ENCODE data around the gene SESN2. TPM values are rescaled to one million over a fixed set of nuclear protein-coding genes. Genes with fewer than 3 reads are reported as not detected.

The SESN2 gene
- total and polyA plus RNA-seq, 2 donors (not counting 1 experiment from before 2014, with no cell fraction given) = 4.5 to 5.4 TPM

- POLR2A ChIA-PET = no interaction called here
- CTCF ChIA-PET = no interaction called here
- Mint-ChIP-seq H3K27ac (no peak overlapping the region), H3K27me3 (peaks cover 3% of the 10 kb centered on the region), H3K4me1 (peaks cover 13% of the 10 kb centered on the region), H3K4me3 (no peak overlapping the region), H3K9me3 (ENCODE audit: insufficient read depth) (no peaks in the 10 kb centered on the region)
- WGBS (ENCODE audit: insufficient coverage) = 100% methylated on average over 1 of the region's 3 CpGs
- intact Hi-C loops (cut with micrococcal nuclease) = no loop called here
- no peak overlapping the region for H2AFZ ChIP-seq (ENCODE audit: insufficient read depth, low read depth, low read length, poor library complexity, severe bottlenecking)
- no peak overlapping the region for H3K9ac ChIP-seq (ENCODE audit: low read length)
- TF ChIP-seq EZH2 (IDR thresholded peaks at IDR 0.05; ENCODE audit: borderline replicate concordance, insufficient read depth, low read depth, low read length, poor library complexity, severe bottlenecking) (no peak), CTCF (IDR thresholded peaks at IDR 0.05) (no peak)
- peaks cover 0 to under 1% (median 0%) of the 10 kb centered on the region in 3 donors for H3K9me3 ChIP-seq (ENCODE audit: control extremely low read depth in 1 of 3, control insufficient read depth in 2 of 3, insufficient read depth in 1 of 3, low read length in 2 of 3)
- H3K79me2 ChIP-seq (ENCODE audit: control insufficient read depth, insufficient read depth, low read length) = no peaks in the 10 kb centered on the region
- DNase-seq (no peak), ATAC-seq (ENCODE audit: low read depth) (no peak)
- no peak overlapping the region for H3K4me3 ChIP-seq (ENCODE audit: control extremely low read depth in 1 of 5, extremely low read depth in 1 of 5, insufficient read depth in 1 of 5, low read depth in 2 of 5, low read length in 4 of 5)
- H3K27ac ChIP-seq (ENCODE audit: low read length in 2 of 2) = no peak overlapping the region
- no peaks in the 10 kb centered on the region for H4K20me1 ChIP-seq (ENCODE audit: control insufficient read depth, insufficient read depth, low read length, poor library complexity, severe bottlenecking)
- no peaks in the 10 kb centered on the region for H3K27me3 ChIP-seq (replicated peaks in 1 of 4; ENCODE audit: control extremely low read depth in 1 of 4, control insufficient read depth in 3 of 4, insufficient read depth in 4 of 4, low read length in 3 of 4)
- peaks cover 11 to 13% of the 10 kb centered on the region in 2 donors for H3K4me1 ChIP-seq (ENCODE audit: control insufficient read depth in 2 of 2, insufficient read depth in 2 of 2, low read length in 2 of 2)
- H3K36me3 ChIP-seq (replicated peaks in 1 of 2; ENCODE audit: control extremely low read depth in 1 of 2, control insufficient read depth in 1 of 2, extremely low read depth in 1 of 2, insufficient read depth in 2 of 2, low read length in 1 of 2) = no peaks in the 10 kb centered on the region
- no peak overlapping the region for H3K4me2 ChIP-seq (replicated peaks; ENCODE audit: low read depth, low read length, poor library complexity, severe bottlenecking)
Observed at GRCh38 chr1:28322194-28322593, 62.9 kb downstream of the SESN2 start.

GRCh38 chr1:28323720-28324119 lies 64.4 kb downstream of the SESN2 start:
- intact Hi-C loops (cut with micrococcal nuclease) = no loop called here
- ChIA-PET CTCF (no interaction called here), POLR2A (no interaction called here)

More at GRCh38 chr1:28323720-28324119, 64.4 kb downstream of the SESN2 start:
- H3K4me2 ChIP-seq (replicated peaks; ENCODE audit: low read depth, low read length, poor library complexity, severe bottlenecking) = no peak overlapping the region
- no peaks in the 10 kb centered on the region for H3K27me3 ChIP-seq (replicated peaks in 1 of 4; ENCODE audit: control extremely low read depth in 1 of 4, control insufficient read depth in 3 of 4, insufficient read depth in 4 of 4, low read length in 3 of 4)
- Mint-ChIP-seq H3K4me3 (no peak overlapping the region), H3K4me1 (peaks cover 27% of the 10 kb centered on the region), H3K27me3 (peaks cover 3% of the 10 kb centered on the region), H3K27ac (no peak overlapping the region), H3K9me3 (ENCODE audit: insufficient read depth) (no peaks in the 10 kb centered on the region)
- no peak overlapping the region for H2AFZ ChIP-seq (ENCODE audit: insufficient read depth, low read depth, low read length, poor library complexity, severe bottlenecking)
- H3K4me3 ChIP-seq (ENCODE audit: control extremely low read depth in 1 of 5, extremely low read depth in 1 of 5, insufficient read depth in 1 of 5, low read depth in 2 of 5, low read length in 4 of 5) = no peak overlapping the region
- H3K79me2 ChIP-seq (ENCODE audit: control insufficient read depth, insufficient read depth, low read length) = no peaks in the 10 kb centered on the region
- H3K4me1 ChIP-seq (ENCODE audit: control insufficient read depth in 2 of 2, insufficient read depth in 2 of 2, low read length in 2 of 2) = peaks cover 23 to 27% of the 10 kb centered on the region in 2 donors
- no peak for TF ChIP-seq EZH2 (IDR thresholded peaks at IDR 0.05; ENCODE audit: borderline replicate concordance, insufficient read depth, low read depth, low read length, poor library complexity, severe bottlenecking)
- TF ChIP-seq CTCF (IDR thresholded peaks at IDR 0.05) = no peak
- H3K36me3 ChIP-seq (replicated peaks in 1 of 2; ENCODE audit: control extremely low read depth in 1 of 2, control insufficient read depth in 1 of 2, extremely low read depth in 1 of 2, insufficient read depth in 2 of 2, low read length in 1 of 2) = no peaks in the 10 kb centered on the region
- H3K9ac ChIP-seq (ENCODE audit: low read length) = no peak overlapping the region
- no peak overlapping the region for H3K27ac ChIP-seq (ENCODE audit: low read length in 2 of 2)
- H3K9me3 ChIP-seq (ENCODE audit: control extremely low read depth in 1 of 3, control insufficient read depth in 2 of 3, insufficient read depth in 1 of 3, low read length in 2 of 3) = peaks cover 0 to 14% (median 0%) of the 10 kb centered on the region in 3 donors
- DNase-seq = no peak
- 19% methylated on average over 3 of the region's 3 CpGs for WGBS (ENCODE audit: insufficient coverage)
- ATAC-seq (ENCODE audit: low read depth) = no peak
- no peaks in the 10 kb centered on the region for H4K20me1 ChIP-seq (ENCODE audit: control insufficient read depth, insufficient read depth, low read length, poor library complexity, severe bottlenecking)
